Lower lobe of right lung (tissue), 2 donors: ENCODE measurements around the gene SPTB. TPM values are rescaled to one million over a fixed set of nuclear protein-coding genes. Genes with fewer than 3 reads are reported as not detected.

Experiments used
- ATAC-seq, 2 donors: fragments of 200-7000 bp; cut with Tn5 transposase; one replicate each; pipeline ENCODE4 v1.9.1; 2020 to 2022; ENCODE audit warnings: mild to moderate bottlenecking in 2 of 2, moderate library complexity in 2 of 2
- DNase-seq: peaks from one replicate; pipeline ENCODE4 v3.0.0-alpha.2; 2020
- H3K27ac ChIP-seq: fragments of 200-600 bp; one replicate; pipeline ENCODE4 v1.8.0; 2022
- H3K27me3 ChIP-seq: fragments of 200-600 bp; one replicate; pipeline ENCODE4 v1.8.0; 2022; ENCODE audit warnings: low read depth
- H3K36me3 ChIP-seq: fragments of 200-600 bp; one replicate; pipeline ENCODE4 v1.8.0; 2022; ENCODE audit warnings: mild to moderate bottlenecking
- H3K4me1 ChIP-seq: fragments of 200-600 bp; one replicate; pipeline ENCODE4 v1.8.0; 2022
- H3K4me3 ChIP-seq: fragments of 200-600 bp; one replicate; pipeline ENCODE4 v1.8.0; 2022; ENCODE audit warnings: mild to moderate bottlenecking
- H3K9me3 ChIP-seq: fragments of 200-600 bp; one replicate; pipeline ENCODE4 v1.8.0; 2022
- intact Hi-C: fragments of 100-400 bp; cut with DNase I; formaldehyde crosslinking; loops from one replicate; pipeline ENCODE4 v1.11.0; 2022
- total RNA-seq: library from RNA; stranded (reverse); fragmentation: NEBNext Ultra II Directional; extraction: Animal tissue kit (Norgen Biotek cat#: 25700); gene quantifications from one replicate; pipeline ENCODE4 v1.2.1, GENCODE V29; 2021
- TF ChIP-seq, protein P1 (sequence below): fragments of 200-600 bp; IDR thresholded peaks from one replicate; pipeline ENCODE4 v1.8.0; 2022; ENCODE audit warnings: antibody characterized with exemption, mild to moderate bottlenecking
- donor health status: DM: no; HTN: yes; CAD: no; lungs with severe emphysema.

SPTB gene
- total RNA-seq, 1 donor from 2014 or later: 2.5 TPM

DNA sequence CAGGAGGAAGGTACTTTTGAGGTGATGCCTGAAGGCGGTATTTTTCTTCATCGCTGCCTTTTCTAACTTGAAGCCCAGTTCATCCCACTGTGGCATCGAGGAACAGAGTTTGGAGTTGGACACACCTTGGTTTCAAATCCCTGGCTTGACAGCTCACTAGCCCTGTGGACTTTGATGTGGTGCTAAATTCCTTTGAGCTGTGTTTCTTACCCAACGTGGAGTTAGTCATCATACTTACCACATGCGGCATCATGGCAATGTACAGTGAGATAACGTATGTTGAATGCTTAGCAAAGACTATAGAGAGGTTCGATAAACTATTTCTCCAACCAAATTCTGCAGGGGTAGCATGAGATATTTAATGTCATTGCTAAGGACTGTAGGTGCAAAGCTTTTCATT, 172.0 kb downstream of the SPTB start:
- intact Hi-C loops: no loop called here
- no peak for DNase-seq
- Histone ChIP-seq H3K4me1 (peaks cover 61% of the 10 kb centered on the region), H3K27ac (peak overlapping the region; percentile 65), H3K27me3 (peaks cover 13% of the 10 kb centered on the region), H3K9me3 (no peaks in the 10 kb centered on the region), H3K36me3 (no peaks in the 10 kb centered on the region), H3K4me3 (peak overlapping the region; percentile 25)
- ATAC-seq: no peak
- TF ChIP-seq, protein P1, sequence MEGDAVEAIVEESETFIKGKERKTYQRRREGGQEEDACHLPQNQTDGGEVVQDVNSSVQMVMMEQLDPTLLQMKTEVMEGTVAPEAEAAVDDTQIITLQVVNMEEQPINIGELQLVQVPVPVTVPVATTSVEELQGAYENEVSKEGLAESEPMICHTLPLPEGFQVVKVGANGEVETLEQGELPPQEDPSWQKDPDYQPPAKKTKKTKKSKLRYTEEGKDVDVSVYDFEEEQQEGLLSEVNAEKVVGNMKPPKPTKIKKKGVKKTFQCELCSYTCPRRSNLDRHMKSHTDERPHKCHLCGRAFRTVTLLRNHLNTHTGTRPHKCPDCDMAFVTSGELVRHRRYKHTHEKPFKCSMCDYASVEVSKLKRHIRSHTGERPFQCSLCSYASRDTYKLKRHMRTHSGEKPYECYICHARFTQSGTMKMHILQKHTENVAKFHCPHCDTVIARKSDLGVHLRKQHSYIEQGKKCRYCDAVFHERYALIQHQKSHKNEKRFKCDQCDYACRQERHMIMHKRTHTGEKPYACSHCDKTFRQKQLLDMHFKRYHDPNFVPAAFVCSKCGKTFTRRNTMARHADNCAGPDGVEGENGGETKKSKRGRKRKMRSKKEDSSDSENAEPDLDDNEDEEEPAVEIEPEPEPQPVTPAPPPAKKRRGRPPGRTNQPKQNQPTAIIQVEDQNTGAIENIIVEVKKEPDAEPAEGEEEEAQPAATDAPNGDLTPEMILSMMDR: no peak

DNA sequence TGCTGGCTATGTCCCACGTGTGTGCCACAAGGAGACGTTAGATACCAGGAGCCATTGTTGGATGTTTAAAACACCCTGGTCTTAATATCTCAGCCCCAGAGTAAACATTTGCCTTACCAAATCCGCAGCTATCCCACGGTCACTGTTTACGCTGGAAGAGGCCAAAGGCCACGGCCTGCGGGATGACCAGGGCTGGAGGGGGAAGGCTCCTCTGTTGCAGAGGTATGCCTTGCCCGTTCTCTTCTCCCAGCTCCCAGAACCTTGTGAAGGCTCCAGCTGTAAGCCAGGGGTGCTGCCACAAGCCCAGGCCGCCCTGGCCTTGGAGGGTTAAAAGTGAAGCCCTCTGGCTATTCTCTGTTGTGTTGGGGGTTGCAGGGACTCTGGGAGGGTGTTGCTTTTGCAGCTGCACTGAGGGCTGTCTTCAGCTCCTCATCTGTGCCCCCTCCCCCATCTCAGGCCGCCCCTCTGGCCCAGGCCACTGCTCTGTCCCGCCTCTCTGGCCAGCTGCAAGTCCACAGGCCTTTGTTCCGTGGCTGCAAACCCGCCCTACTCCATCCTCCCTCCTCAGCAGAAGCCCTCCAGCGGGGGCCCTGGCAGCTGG, 173.0 kb downstream of the SPTB start:
- intact Hi-C loops: no loop called here
- no peaks in the 10 kb centered on the region for H3K9me3 ChIP-seq
- DNase-seq (no peak), ATAC-seq (no peak)
- peaks cover 21% of the 10 kb centered on the region for H3K27me3 ChIP-seq
- peak overlapping the region; percentile 8 for H3K4me3 ChIP-seq
- TF ChIP-seq, protein P1: no peak
- H3K27ac ChIP-seq: peak overlapping the region; percentile 28
- H3K36me3 ChIP-seq: no peaks in the 10 kb centered on the region
- peaks cover 68% of the 10 kb centered on the region for H3K4me1 ChIP-seq

DNA sequence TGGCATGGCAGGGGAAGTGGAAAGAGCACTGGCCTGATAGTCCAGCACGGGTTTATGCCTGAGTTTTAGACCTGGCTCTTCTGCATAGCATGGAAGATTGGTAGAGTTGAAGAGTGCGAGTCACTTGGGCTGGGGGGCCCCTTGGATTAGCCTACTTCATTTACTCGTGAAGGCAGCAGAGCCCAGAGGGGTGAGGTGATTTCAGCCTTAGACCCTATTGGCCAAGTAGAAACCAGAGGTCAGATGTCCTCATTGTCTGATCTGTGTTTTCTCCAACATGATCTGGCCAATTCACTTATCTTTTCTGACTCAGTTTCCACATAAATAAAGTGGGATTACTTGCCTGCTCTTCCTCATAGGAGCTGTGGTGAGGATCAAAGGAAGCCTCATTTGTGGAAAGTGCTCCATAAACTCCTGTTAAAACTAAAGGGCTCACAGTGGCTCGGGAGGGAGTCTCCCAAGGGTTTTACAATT, 173.6 kb downstream of the SPTB start:
- peak overlapping the region; percentile 90 for H3K27ac ChIP-seq
- DNase-seq: no peak
- ATAC-seq: no peak
- intact Hi-C loops: no loop called here
- H3K4me1 ChIP-seq: peaks cover 68% of the 10 kb centered on the region
- H3K36me3 ChIP-seq: no peaks in the 10 kb centered on the region
- TF ChIP-seq, protein P1: no peak
- peak overlapping the region; percentile 85 for H3K4me3 ChIP-seq
- no peaks in the 10 kb centered on the region for H3K9me3 ChIP-seq
- peaks cover 24% of the 10 kb centered on the region for H3K27me3 ChIP-seq

DNA sequence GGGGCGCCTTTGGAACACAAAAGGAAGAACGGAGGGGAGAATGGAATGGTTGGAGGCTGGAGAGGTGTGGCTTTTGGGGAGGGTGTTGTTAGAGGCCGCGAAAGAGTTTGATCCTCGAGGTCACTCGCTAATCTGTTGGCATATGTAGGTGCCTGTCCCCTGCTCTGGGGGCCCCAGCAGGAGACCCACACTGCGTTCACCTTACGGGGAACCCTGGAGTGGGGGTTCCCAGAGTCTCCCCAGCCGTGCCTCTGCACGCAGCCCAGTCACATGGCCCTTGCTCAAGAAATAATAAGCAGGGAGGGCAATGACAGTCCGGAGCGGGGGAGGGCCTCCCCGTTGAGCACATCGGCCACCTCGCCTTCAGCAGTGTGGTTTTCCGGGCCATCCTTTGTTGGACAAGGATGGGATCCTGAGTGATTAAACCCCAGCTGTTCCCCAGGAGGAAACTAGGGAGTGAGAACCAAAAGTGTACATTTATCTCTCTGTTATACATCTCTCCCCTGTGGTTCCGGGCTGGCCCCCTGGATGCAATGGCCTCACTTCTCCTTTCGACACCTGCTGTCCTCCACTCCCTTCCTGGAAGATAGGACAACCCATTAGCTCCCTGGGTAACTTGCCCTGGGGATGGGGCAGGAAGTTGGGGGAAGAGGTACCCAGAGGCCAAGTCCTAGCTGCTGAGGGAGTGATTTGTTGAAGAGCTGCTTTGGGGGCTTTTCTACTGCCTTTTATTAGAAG, 174.2 kb downstream of the SPTB start:
- peaks cover 63% of the 10 kb centered on the region for H3K4me1 ChIP-seq
- peak; percentile 3 to 9 for ATAC-seq

DNA sequence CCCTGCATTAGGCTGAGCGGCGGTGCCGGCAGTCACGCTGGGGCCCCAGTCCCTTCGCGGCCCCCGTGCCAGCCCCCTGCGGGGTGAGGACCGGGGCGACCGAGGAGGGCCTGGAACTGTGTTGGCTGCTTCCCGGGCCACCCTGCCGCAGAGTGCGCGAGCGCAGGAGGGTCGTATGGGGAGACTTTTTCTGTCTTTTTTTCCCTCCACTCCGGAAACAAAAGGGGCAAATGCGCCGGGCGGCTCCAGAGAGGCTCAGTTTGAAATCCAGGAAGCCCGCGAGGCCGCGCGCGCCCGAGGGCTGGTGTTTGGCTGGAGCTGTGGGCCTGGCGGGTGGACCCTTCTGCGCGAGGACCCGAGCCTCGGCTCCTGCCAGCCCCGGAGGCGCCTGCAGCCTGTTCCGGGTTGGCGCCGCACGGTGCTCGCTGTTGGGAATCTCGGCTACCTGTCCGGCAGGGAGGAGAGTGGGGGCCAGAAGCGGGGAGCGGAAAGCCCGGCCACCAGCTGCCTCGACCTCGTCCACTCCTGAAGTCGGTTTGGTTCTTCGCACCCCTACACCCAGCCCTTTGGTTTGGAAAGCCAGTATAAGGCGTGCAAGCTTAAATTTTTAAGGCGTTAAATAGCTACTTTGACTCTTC, 174.8 kb downstream of the SPTB start:
- TF ChIP-seq, protein P1: no peak
- Histone ChIP-seq H3K4me1 (peaks cover 63% of the 10 kb centered on the region), H3K4me3 (peak overlapping the region; percentile 85), H3K27ac (peak overlapping the region; percentile 90), H3K27me3 (peaks cover 24% of the 10 kb centered on the region), H3K9me3 (no peaks in the 10 kb centered on the region), H3K36me3 (no peaks in the 10 kb centered on the region)
- DNase-seq: peak; percentile 66
- peak; percentile 38 to 48 for ATAC-seq
- intact Hi-C loops: no loop called here

More for the DNA sequence above, 174.2 kb downstream of the SPTB start:
- Histone ChIP-seq H3K9me3 (no peaks in the 10 kb centered on the region), H3K27me3 (peaks cover 24% of the 10 kb centered on the region), H3K27ac (peak overlapping the region; percentile 90), H3K4me3 (peak overlapping the region; percentile 85), H3K36me3 (no peaks in the 10 kb centered on the region)
- no peak for DNase-seq
- intact Hi-C loops: no loop called here
- TF ChIP-seq, protein P1: no peak
